HG03280 (cell line): ENCODE measurements around the gene PTPRQ.
"Not testable (repeated sequence)": the region's sequence is repeated elsewhere in the genome, so short reads cannot be mapped to it uniquely, and the experiment has no call there.

Source experiments
- ATAC-seq: cut with Tn5 transposase; IDR thresholded peaks from one replicate; pipeline ENCODE4 v1.9.1; 2021; ENCODE audit warnings: mild to moderate bottlenecking, moderate library complexity; ENCODE audit not compliant: unreplicated experiment

The PTPRQ gene

GRCh38 chr12:80634903-80635302, 190.9 kb downstream of the PTPRQ start:
- ATAC-seq, result no peak

- ATAC-seq, result no peak
Measured at GRCh38 chr12:80636832-80637231, 192.8 kb downstream of the PTPRQ start.

GRCh38 chr12:80641936-80642335, 197.9 kb downstream of the PTPRQ start:
- ATAC-seq, result no peak

GRCh38 chr12:80643961-80644360, 199.9 kb downstream of the PTPRQ start:
- no peak for ATAC-seq

- ATAC-seq, result no peak
Measured at GRCh38 chr12:80648881-80649280, 204.8 kb downstream of the PTPRQ start.

- no peak for ATAC-seq
Measured at GRCh38 chr12:80655751-80656150, 211.7 kb downstream of the PTPRQ start.

GRCh38 chr12:80659512-80660063, 215.6 kb downstream of the PTPRQ start:
- ATAC-seq, result no peak

- no peak for ATAC-seq
Measured at GRCh38 chr12:80662586-80662985, 218.6 kb downstream of the PTPRQ start.

GRCh38 chr12:80670214-80670613, 226.2 kb downstream of the PTPRQ start:
- no peak for ATAC-seq

GRCh38 chr12:80676042-80676636, 232.1 kb downstream of the PTPRQ start:
- ATAC-seq, result not testable (repeated sequence)

- ATAC-seq, result no peak
Measured at GRCh38 chr12:80676856-80677255, 232.8 kb downstream of the PTPRQ start.

GRCh38 chr12:80677994-80678393, 234.0 kb downstream of the PTPRQ start:
- ATAC-seq, result no peak

GRCh38 chr12:80679346-80680131, 235.5 kb downstream of the PTPRQ start:
- ATAC-seq, result no peak

- ATAC-seq, result peak; percentile 94
Measured at GRCh38 chr12:80681287-80681686, 237.3 kb downstream of the PTPRQ start.

- ATAC-seq, result no peak
Measured at GRCh38 chr12:80681786-80682185, 237.8 kb downstream of the PTPRQ start.

GRCh38 chr12:80684077-80684495, 240.1 kb downstream of the PTPRQ start:
- no peak for ATAC-seq

GRCh38 chr12:80690090-80690489, 246.1 kb downstream of the PTPRQ start:
- no peak for ATAC-seq

GRCh38 chr12:80690513-80690912, 246.5 kb downstream of the PTPRQ start:
- no peak for ATAC-seq

- peak; percentile 64 for ATAC-seq
Measured at GRCh38 chr12:80692114-80692513, 248.1 kb downstream of the PTPRQ start.

GRCh38 chr12:80697270-80697887, 253.3 kb downstream of the PTPRQ start:
- ATAC-seq, result no peak

GRCh38 chr12:80698256-80698655, 254.2 kb downstream of the PTPRQ start:
- ATAC-seq, result no peak
